H9 (cell line): ENCODE measurements around the gene KLHL20. TPM values are rescaled to one million over a fixed set of nuclear protein-coding genes. Genes with fewer than 3 reads are reported as not detected.

Experiments used
- DNase-seq: peaks from one replicate; pipeline ENCODE4 v3.0.0-alpha.2; 2017
- H2AFZ ChIP-seq: one replicate; pipeline ENCODE4 v1.6.1; 2013; ENCODE audit warnings: mild to moderate bottlenecking, low read length, control low read depth, moderate library complexity
- H2AK5ac ChIP-seq: 2 replicates; pipeline ENCODE4 v1.6.1; 2013; ENCODE audit warnings: low read length, control low read depth, mixed read lengths; ENCODE audit not compliant: insufficient read length
- H2BK120ac ChIP-seq: one replicate; pipeline ENCODE4 v1.6.1; 2013; ENCODE audit warnings: low read depth, mild to moderate bottlenecking, low read length, control low read depth, inconsistent platforms; ENCODE audit not compliant: poor library complexity, severe bottlenecking
- H2BK12ac ChIP-seq: 2 replicates; pipeline ENCODE4 v1.6.1; 2013; ENCODE audit warnings: low read length, control low read depth, mixed read lengths, low read depth; ENCODE audit not compliant: insufficient read length
- H2BK15ac ChIP-seq: 2 replicates; pipeline ENCODE4 v1.6.1; 2013; ENCODE audit warnings: low read depth, low read length, control low read depth
- H2BK20ac ChIP-seq: one replicate; pipeline ENCODE4 v1.6.1; 2013; ENCODE audit warnings: low read depth, mild to moderate bottlenecking, low read length, control low read depth, inconsistent platforms; ENCODE audit not compliant: poor library complexity, severe bottlenecking
- H2BK5ac ChIP-seq: 2 replicates; pipeline ENCODE4 v1.6.1; 2013; ENCODE audit warnings: low read length, control low read depth, mixed read lengths; ENCODE audit not compliant: insufficient read length
- H3K14ac ChIP-seq: 2 replicates; pipeline ENCODE4 v1.6.1; 2013; ENCODE audit warnings: low read length, control low read depth; ENCODE audit not compliant: insufficient read depth
- H3K18ac ChIP-seq: 2 replicates; pipeline ENCODE4 v1.6.1; 2013; ENCODE audit warnings: low read depth, mild to moderate bottlenecking, mixed read lengths, low read length, control low read depth; ENCODE audit not compliant: insufficient read length
- H3K23ac ChIP-seq: 2 replicates; pipeline ENCODE4 v1.6.1; 2013; ENCODE audit warnings: low read length, control low read depth, mixed read lengths, low read depth; ENCODE audit not compliant: insufficient read length
- H3K23me2 ChIP-seq: 2 replicates; pipeline ENCODE4 v1.6.1; 2013; ENCODE audit warnings: low read depth, mild to moderate bottlenecking, mixed read lengths, low read length, control low read depth; ENCODE audit not compliant: insufficient read length, poor library complexity, severe bottlenecking
- H3K27ac ChIP-seq: 2 replicates; pipeline ENCODE4 v1.5.1; 2013; ENCODE audit warnings: low read length, control low read depth, mixed read lengths, low read depth; ENCODE audit not compliant: insufficient read length
- H3K27me3 ChIP-seq: 2 replicates; pipeline ENCODE4 v1.6.1; 2013; ENCODE audit warnings: low read length, control low read depth, inconsistent platforms; ENCODE audit not compliant: insufficient read depth
- H3K4ac ChIP-seq: 2 replicates; pipeline ENCODE4 v1.6.1; 2013; ENCODE audit warnings: low read depth, mild to moderate bottlenecking, control low read depth, inconsistent platforms, low read length, moderate library complexity
- H3K4me1 ChIP-seq: 2 replicates; pipeline ENCODE4 v1.6.1; 2013; ENCODE audit warnings: low read length, control low read depth, inconsistent platforms; ENCODE audit not compliant: insufficient read depth
- H3K4me2 ChIP-seq: 2 replicates; pipeline ENCODE4 v1.6.1; 2013; ENCODE audit warnings: low read length, control low read depth, mixed read lengths; ENCODE audit not compliant: insufficient read length, insufficient read depth
- H3K56ac ChIP-seq: 2 replicates; pipeline ENCODE4 v1.6.1; 2013; ENCODE audit warnings: low read depth, mild to moderate bottlenecking, mixed read lengths, low read length, control low read depth; ENCODE audit not compliant: insufficient read length
- H3K79me1 ChIP-seq: 2 replicates; pipeline ENCODE4 v1.6.1; 2013; ENCODE audit warnings: low read depth, mild to moderate bottlenecking, moderate library complexity, low read length, control low read depth, inconsistent platforms; ENCODE audit not compliant: insufficient read depth, poor library complexity, severe bottlenecking
- H3K79me2 ChIP-seq: 2 replicates; pipeline ENCODE4 v1.6.1; 2013; ENCODE audit warnings: low read length, control low read depth, inconsistent platforms; ENCODE audit not compliant: insufficient read depth
- H3K9ac ChIP-seq: 2 replicates; pipeline ENCODE4 v1.6.1; 2013; ENCODE audit warnings: low read length, control low read depth, mixed read lengths; ENCODE audit not compliant: insufficient read length; ENCODE audit errors: extremely low read depth
- H3K9me3 ChIP-seq: one replicate; pipeline ENCODE4 v1.6.1; 2013; ENCODE audit warnings: low read depth, low read length, inconsistent platforms; ENCODE audit not compliant: control insufficient read depth
- H3T11ph ChIP-seq: one replicate; pipeline ENCODE4 v1.6.1; 2013; ENCODE audit warnings: mild to moderate bottlenecking, low read length, control low read depth, inconsistent platforms
- H4K20me1 ChIP-seq: one replicate; pipeline ENCODE4 v1.6.1; 2013; ENCODE audit not compliant: control insufficient read depth, insufficient read length, insufficient read depth
- H4K5ac ChIP-seq: 2 replicates; pipeline ENCODE4 v1.6.1; 2013; ENCODE audit warnings: low read depth, mild to moderate bottlenecking, mixed read lengths, low read length, control low read depth; ENCODE audit not compliant: insufficient read length
- H4K8ac ChIP-seq: replicated peaks from 2 replicates; pipeline ENCODE4 v1.6.1; 2013; ENCODE audit warnings: low read length, control low read depth, mixed read lengths, low read depth; ENCODE audit not compliant: insufficient read length
- H4K91ac ChIP-seq: 2 replicates; pipeline ENCODE4 v1.6.1; 2013; ENCODE audit warnings: low read depth, mild to moderate bottlenecking, moderate library complexity, mixed read lengths, low read length, control low read depth; ENCODE audit not compliant: insufficient read length
- H3K27ac Mint-ChIP-seq, 3 experiments: 2 replicates in 2 of 3; 3 replicates in 1 of 3; pipeline ENCODE4 v1.8.0; 2020 to 2021; ENCODE audit warnings: mixed read lengths in 3 of 3, mild to moderate bottlenecking in 1 of 3, moderate library complexity in 1 of 3
- H3K27me3 Mint-ChIP-seq: 2 replicates; pipeline ENCODE4 v1.8.0; 2021; ENCODE audit warnings: low read depth, mild to moderate bottlenecking, moderate library complexity, mixed read lengths
- H3K36me3 Mint-ChIP-seq, 3 experiments: 2 replicates in 2 of 3; 3 replicates in 1 of 3; pipeline ENCODE4 v1.8.0; 2020 to 2021; ENCODE audit warnings: low read depth in 3 of 3, mixed read lengths in 3 of 3; ENCODE audit not compliant: insufficient read depth in 1 of 3
- H3K4me1 Mint-ChIP-seq, 2 experiments: 2 replicates each; pipeline ENCODE4 v1.8.0; 2020; ENCODE audit warnings: mixed read lengths in 2 of 2
- H3K4me3 Mint-ChIP-seq, 2 experiments: 2 replicates in 1 of 2; 3 replicates in 1 of 2; pipeline ENCODE4 v1.8.0; 2020 to 2021; ENCODE audit warnings: mild to moderate bottlenecking in 2 of 2, mixed read lengths in 2 of 2, moderate library complexity in 1 of 2
- H3K9me3 Mint-ChIP-seq, 2 experiments: 2 replicates in 1 of 2; 3 replicates in 1 of 2; pipeline ENCODE4 v1.8.0; 2020; ENCODE audit warnings: mild to moderate bottlenecking in 2 of 2, mixed read lengths in 2 of 2, moderate library complexity in 1 of 2
- whole genome bisulfite sequencing: extraction: QIAGEN DNeasy Blood & Tissue Kit; methylation state at CpG from one replicate; pipeline ENCODE4 v1.1.7; 2013; ENCODE audit warnings: missing lambda C conversion rate, low lambda C conversion rate, mixed read lengths; ENCODE audit not compliant: insufficient read length; ENCODE audit errors: extremely low coverage; 5-methylcytosine and 5-hydroxymethylcytosine counted together
- total RNA-seq: library from RNA; stranded (reverse); gene quantifications from 2 replicates; pipeline ENCODE4 v1.2.1, GENCODE V29; 2021
- TF ChIP-seq, protein P1 (sequence below): fragments of 200-600 bp; sonication (generic); conservative IDR thresholded peaks from 3 replicates; pipeline ENCODE4 v1.8.0; 2021; ENCODE audit warnings: antibody characterized with exemption, mild to moderate bottlenecking

The KLHL20 gene
- total RNA-seq, 1 experiment from 2014 or later: 12.2 TPM

DNA sequence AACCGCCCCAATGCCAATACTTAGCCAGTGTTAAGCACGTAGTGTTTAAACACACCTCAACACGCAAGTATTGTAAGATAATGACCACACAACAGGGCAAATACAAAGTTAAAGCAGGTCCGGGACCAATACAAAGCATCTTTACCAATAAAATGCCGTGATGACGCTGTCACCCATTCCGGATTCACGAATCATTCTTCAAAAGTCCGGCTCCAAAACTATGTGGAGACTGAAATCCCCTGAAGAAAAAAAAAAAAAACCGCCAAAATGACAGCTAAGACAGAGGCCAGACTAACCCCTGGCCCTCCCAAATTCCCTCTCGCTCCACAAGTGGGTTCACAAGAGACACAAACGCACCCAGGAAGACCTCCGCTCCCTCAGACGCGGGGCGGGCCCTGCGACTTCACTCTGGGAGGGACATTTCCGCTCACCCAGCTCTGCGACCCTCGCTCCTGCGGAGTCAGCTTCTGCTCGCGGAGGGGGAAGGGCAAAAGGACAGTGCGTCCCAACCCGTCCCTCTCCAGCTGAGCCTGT is 109.1 kb downstream of the KLHL20 start:
- no peak for DNase-seq
- TF ChIP-seq, protein P1, sequence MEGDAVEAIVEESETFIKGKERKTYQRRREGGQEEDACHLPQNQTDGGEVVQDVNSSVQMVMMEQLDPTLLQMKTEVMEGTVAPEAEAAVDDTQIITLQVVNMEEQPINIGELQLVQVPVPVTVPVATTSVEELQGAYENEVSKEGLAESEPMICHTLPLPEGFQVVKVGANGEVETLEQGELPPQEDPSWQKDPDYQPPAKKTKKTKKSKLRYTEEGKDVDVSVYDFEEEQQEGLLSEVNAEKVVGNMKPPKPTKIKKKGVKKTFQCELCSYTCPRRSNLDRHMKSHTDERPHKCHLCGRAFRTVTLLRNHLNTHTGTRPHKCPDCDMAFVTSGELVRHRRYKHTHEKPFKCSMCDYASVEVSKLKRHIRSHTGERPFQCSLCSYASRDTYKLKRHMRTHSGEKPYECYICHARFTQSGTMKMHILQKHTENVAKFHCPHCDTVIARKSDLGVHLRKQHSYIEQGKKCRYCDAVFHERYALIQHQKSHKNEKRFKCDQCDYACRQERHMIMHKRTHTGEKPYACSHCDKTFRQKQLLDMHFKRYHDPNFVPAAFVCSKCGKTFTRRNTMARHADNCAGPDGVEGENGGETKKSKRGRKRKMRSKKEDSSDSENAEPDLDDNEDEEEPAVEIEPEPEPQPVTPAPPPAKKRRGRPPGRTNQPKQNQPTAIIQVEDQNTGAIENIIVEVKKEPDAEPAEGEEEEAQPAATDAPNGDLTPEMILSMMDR: no peak
- Histone ChIP-seq H4K5ac (no peak overlapping the region), H3K18ac (peak overlapping the region; percentile 88), H4K8ac (no peak overlapping the region), H3K4ac (no peak overlapping the region), H3T11ph (no peak overlapping the region), H3K27me3 (no peaks in the 10 kb centered on the region), H3K23ac (no peak overlapping the region), H2BK12ac (no peak overlapping the region), H3K79me1 (peaks cover 4% of the 10 kb centered on the region), H2BK120ac (no peak overlapping the region), H3K79me2 (peaks cover 17% of the 10 kb centered on the region; the same call in 1 of the 2 replicates), H2AFZ (no peak overlapping the region), H3K23me2 (peaks cover 7% of the 10 kb centered on the region), H2AK5ac (no peak overlapping the region), H3K4me2 (peak overlapping the region; percentile 74), H2BK15ac (no peak overlapping the region), H4K91ac (no peak overlapping the region), H4K20me1 (no peaks in the 10 kb centered on the region), H3K9ac (peak overlapping the region; percentile 88), H3K9me3 (no peaks in the 10 kb centered on the region), H3K14ac (peak overlapping the region; percentile 80; the same call in 1 of the 2 replicates), H2BK20ac (no peak overlapping the region), H3K4me1 (no peaks in the 10 kb centered on the region; the same call in 1 of the 2 replicates), H2BK5ac (no peak overlapping the region), H3K27ac (peak overlapping the region; percentile 80), H3K56ac (no peak overlapping the region)
- H3K4me1 Mint-ChIP-seq: peaks cover 11 to 16% of the 10 kb centered on the region in 2 experiments
- H3K9me3 Mint-ChIP-seq: no peaks in the 10 kb centered on the region
- peak overlapping the region; percentile 99 to 100 (median 100) for H3K27ac Mint-ChIP-seq
- peak overlapping the region; percentile 95 to 99 for H3K4me3 Mint-ChIP-seq
- peaks cover 12 to 29% (median 26%) of the 10 kb centered on the region in 3 experiments; a peak in 6 of 7 replicates for H3K36me3 Mint-ChIP-seq
- no peaks in the 10 kb centered on the region for H3K27me3 Mint-ChIP-seq
- WGBS: no CpG with 5 or more reads among the region's 25 CpGs
